IPS-18c (cell line): ENCODE data around the gene DHX35.

Experiments
- H3K4me3 ChIP-seq: 2 replicates; pipeline ENCODE4 v1.7.0; 2013; ENCODE audit warnings: low read depth, mild to moderate bottlenecking, low read length, moderate library complexity; ENCODE audit not compliant: insufficient read depth
- H3K9me3 ChIP-seq: one replicate; pipeline ENCODE4 v1.6.1; 2013; ENCODE audit warnings: mild to moderate bottlenecking, low read length, moderate library complexity; ENCODE audit not compliant: control insufficient read depth, insufficient read depth

The DHX35 gene

GRCh38 chr20:39036851-39037250, 74.7 kb downstream of the DHX35 start:
- H3K4me3 ChIP-seq, result no peak overlapping the region
- no peaks in the 10 kb centered on the region for H3K9me3 ChIP-seq

- Histone ChIP-seq H3K4me3 (no peak overlapping the region), H3K9me3 (no peaks in the 10 kb centered on the region)
These were observed 75.9 kb downstream of the DHX35 start for GRCh38 chr20:39038047-39038446.

DNA sequence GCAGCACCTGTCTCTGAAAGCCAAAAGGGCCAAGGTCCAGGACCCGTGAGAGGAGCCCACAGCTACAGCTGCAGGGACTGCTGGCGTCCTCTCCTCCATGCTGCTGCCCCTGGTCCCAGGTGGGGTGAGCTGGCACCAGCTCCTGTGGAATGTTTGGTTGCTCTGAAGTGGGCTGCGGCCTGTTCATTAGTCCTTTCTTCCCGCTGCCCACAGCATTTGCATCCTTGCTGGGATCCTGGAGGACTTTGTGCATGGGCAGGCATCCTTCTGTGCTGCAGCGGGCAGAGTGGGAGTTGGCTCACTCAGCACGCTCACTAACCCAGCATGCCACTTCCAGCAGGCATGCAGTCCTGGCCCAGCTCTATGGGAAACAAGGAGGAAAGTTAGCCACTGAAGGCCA, 76.4 kb downstream of the DHX35 start:
- H3K9me3 ChIP-seq, result no peaks in the 10 kb centered on the region
- no peak overlapping the region for H3K4me3 ChIP-seq

- H3K9me3 ChIP-seq, result no peaks in the 10 kb centered on the region
- no peak overlapping the region for H3K4me3 ChIP-seq
These were observed 77.1 kb downstream of the DHX35 start for GRCh38 chr20:39039261-39039660.

DNA sequence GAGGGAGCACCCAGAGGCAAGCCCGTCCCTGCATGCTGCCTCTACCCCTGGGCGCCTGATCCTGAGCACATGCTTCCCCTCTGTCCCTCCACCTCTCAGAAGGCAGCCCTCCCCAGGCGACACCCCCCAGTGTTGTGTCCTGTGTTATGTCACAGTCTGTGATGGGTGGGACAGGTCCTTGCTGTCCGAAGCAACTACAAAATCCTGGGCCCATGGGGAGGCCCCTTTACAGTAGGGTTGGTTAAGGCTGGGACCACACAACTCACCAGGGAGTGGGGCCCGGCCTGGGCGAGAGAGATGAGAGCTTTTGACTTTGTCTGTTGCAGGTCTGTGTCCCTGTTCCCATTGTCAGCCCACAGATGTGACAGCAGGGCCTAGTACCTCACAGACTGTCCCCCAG, 78.0 kb downstream of the DHX35 start:
- no peak overlapping the region for H3K4me3 ChIP-seq
- no peaks in the 10 kb centered on the region for H3K9me3 ChIP-seq

GRCh38 chr20:39041067-39041466, 78.9 kb downstream of the DHX35 start:
- Histone ChIP-seq H3K9me3 (no peaks in the 10 kb centered on the region), H3K4me3 (no peak overlapping the region)

DNA sequence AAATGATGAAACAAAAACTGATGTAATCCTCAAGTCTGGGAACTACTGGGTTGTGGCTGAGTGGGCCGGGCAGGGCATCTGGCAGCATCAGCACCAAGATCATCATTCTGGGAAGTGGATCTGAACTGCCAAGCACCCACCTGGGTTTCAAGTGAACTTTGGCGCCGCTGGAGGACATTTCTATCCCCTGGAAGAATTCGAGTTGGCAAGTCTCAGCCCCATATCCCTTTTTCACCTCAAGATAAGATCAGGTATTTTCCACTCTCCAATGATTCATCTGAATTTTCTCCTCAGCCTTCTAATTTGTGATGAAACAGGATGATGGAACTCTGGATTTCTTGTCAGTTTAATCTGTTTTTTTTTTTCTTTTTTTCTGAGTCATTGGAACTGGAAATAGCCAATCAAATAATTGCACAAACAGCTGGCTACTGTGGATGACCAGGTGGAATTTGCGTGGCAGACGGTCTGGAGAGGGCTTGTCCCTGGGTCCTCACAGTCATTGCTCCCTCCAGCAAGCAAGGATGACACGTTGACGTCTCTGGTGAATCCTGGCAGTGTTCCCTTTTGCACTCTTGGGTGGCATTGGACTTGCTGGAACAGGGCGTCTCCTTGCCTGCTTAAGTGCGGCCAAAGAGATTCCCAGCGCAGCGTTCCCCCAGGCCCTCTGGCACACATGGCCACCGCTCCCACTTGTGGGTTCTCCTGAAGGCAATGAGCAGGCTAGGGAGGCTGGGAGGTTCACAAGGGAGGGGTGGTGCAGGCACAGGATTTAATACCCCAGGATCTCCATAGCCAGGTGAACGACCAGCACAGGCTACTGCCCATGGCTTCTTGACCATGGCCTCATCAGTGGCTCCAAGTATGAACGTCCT, 80.4 kb downstream of the DHX35 start:
- no peaks in the 10 kb centered on the region for H3K9me3 ChIP-seq
- no peak overlapping the region for H3K4me3 ChIP-seq

DNA sequence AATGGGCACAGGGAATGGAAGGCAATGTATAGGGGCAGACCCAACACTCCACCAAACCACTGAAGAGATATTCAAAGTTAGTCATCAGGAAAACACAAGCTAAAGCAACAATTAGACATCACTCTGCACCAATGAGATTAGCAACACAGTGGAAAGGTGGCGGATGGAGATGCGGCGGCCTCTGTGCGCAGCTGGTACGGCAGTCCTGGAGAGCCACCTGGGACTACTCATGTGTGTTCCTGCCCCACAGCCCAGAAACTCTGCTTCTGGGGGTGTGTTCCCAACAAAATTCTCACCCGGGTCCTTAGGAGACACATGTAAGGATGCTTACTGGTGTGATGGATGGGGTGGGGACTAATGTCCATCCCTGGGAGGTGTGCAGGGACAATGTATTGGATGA, 82.4 kb downstream of the DHX35 start:
- H3K4me3 ChIP-seq, result no peak overlapping the region
- no peaks in the 10 kb centered on the region for H3K9me3 ChIP-seq

GRCh38 chr20:39045676-39046075, 83.5 kb downstream of the DHX35 start:
- Histone ChIP-seq H3K4me3 (no peak overlapping the region), H3K9me3 (no peaks in the 10 kb centered on the region)

DNA sequence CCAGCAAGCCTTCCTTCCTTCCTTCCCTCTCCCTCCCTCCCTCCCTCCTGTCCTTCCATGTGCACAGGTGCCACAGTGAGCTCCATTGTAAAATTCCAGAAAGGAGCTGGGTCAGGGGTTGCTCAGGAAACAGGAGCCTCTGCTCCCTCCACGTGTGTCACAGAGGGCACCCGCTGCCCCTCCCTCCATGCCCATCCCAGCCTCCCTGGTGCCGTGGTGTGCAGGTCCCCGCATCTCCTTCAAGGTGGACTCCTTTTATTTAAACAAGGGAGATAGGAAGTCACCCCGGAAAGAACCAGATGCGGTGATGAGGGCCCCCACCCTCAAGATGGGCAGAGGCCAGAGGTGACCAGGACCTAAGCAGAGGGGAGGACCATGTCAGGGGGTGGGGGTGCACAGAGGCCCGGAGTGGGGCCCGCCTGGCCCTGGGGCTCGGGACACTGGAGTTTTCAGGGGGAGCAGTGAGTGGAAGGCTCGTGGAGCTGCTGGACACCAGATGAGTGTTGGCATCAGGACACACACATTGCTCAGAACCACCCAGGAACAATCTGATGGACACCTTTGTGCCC, 85.4 kb downstream of the DHX35 start:
- Histone ChIP-seq H3K9me3 (no peaks in the 10 kb centered on the region), H3K4me3 (no peak overlapping the region)

DNA sequence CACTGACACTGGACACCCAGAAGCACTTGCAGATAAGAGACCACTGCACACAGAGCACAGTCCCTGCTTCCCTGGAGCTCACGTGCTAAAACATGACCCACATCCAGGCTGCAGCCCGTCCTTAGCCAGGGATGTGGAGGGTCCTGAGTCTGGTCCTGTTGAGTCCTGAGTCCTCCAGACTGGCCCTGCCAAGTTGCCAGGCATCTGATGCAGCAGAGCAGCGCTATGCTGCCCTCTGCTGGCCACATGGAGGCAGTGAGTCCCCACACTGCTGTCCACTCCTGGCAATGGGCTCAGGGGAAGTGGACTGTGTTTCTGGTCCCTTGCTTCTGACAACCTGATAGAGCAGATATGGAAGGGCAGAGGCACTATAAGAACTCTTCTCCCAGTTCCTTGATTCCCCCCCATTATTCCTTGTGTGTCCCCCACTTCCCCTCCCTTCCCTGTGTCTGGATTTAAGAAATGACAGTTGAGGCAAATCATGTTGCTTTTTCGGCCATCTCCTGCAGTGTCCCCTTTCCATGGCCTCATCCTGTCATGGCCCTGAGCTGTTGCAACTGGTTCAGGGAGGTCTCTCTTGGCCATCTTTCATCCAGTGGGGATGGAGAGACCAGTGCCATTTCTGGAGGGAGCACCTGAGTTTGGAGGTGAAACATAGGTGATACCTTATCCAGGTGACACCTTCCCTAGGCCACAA, 86.0 kb downstream of the DHX35 start:
- Histone ChIP-seq H3K9me3 (no peaks in the 10 kb centered on the region), H3K4me3 (no peak overlapping the region)

- Histone ChIP-seq H3K9me3 (no peaks in the 10 kb centered on the region), H3K4me3 (no peak overlapping the region; the same call in 1 of the 2 replicates)
These were observed 87.0 kb downstream of the DHX35 start for GRCh38 chr20:39049148-39049547.

DNA sequence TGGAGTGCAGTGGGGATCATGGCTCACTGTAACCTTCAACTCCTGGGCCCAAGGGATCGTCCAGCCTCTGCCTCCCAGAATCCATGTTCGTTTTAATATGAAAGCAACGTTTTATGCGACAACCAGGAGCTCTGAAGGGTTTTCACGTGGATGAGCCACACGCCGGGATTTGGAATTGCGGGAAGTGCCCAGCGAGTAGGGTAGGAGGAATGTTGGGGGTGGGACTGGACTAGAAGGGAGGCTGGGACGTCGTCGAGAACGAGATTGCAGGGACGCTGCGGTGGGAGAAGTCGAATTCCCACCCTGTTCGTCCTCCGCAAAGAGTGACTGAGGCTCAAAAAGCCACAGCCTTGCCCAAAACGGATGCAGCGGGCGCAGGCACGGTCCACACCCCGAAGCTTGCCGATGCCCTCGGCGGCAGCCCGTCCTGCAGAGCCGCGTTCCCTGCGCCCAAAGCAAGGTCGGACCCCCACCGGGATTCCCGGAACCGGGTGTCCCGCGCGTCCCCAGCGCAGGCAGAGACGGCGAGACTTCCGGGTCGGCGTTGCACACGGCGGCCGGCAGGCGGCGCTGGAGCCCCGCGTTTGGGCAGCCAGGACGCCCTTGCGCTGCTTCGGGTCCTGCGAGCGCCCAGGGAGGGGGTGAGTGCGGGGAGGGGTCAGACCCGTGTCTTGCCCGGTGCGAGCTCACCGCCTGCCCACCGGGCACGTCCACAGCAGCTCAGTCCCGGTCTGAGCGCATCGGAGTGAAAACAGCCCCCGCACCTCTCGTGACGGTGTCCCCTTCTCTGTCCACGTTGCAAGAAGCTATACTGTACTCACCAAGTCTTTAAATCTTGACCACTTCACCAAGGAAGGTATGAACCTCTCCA, 87.8 kb downstream of the DHX35 start:
- H3K4me3 ChIP-seq, result peak overlapping the region; percentile 74

GRCh38 chr20:39050555-39050902, 88.4 kb downstream of the DHX35 start:
- Histone ChIP-seq H3K9me3 (no peaks in the 10 kb centered on the region), H3K4me3 (peak overlapping the region; percentile 74; the same call in 1 of the 2 replicates)

More for the DNA sequence above, 87.8 kb downstream of the DHX35 start:
- no peaks in the 10 kb centered on the region for H3K9me3 ChIP-seq

- H3K4me3 ChIP-seq, result no peak overlapping the region
- no peaks in the 10 kb centered on the region for H3K9me3 ChIP-seq
These were observed 90.5 kb downstream of the DHX35 start for GRCh38 chr20:39052676-39053075.

GRCh38 chr20:39057143-39057542, 95.0 kb downstream of the DHX35 start:
- H3K9me3 ChIP-seq, result no peaks in the 10 kb centered on the region

GRCh38 chr20:39057911-39058310, 95.8 kb downstream of the DHX35 start:
- Histone ChIP-seq H3K9me3 (no peaks in the 10 kb centered on the region), H3K4me3 (no peak overlapping the region)

More at GRCh38 chr20:39057143-39057542, 95.0 kb downstream of the DHX35 start:
- no peak overlapping the region for H3K4me3 ChIP-seq
